HG03575 (cell line): Measurements from ENCODE around the gene DHH.
A peak's percentile ranks its signal among the peaks of the same experiment; 100 is the strongest.
"Not testable (repeated sequence)": the region's sequence is repeated elsewhere in the genome, so short reads cannot be mapped to it uniquely, and the experiment has no call there.

ENCODE experiments used
- ATAC-seq: cut with Tn5 transposase; IDR thresholded peaks from one replicate; pipeline ENCODE4 v1.9.1; 2021; ENCODE audit not compliant: unreplicated experiment, insufficient number of reproducible peaks, low FRiP score; ENCODE audit errors: extremely low read depth

DHH gene

GRCh38 chr12:49088150-49088931, 6.3 kb downstream of the DHH start:
- ATAC-seq: no peak

DNA sequence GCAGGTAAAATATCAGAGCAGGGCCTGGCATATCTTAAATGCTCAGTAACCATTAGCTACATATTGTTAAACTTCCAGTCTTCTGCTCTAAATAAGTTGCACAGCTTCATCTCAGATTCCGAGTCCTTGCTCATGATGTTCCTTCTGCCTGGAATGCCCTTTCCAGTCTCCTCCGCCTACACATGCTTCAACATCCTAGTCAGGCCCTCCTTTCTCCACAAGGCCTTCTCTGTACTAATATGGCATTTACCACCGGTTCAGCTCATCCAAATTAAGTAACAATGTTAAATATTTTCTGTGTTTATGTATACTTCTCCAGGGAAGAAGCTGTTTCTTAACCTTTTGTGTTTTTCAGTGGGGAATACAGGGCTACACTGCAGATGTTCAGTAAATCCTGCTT, 8.5 kb downstream of the DHH start:
- ATAC-seq: no peak

DNA sequence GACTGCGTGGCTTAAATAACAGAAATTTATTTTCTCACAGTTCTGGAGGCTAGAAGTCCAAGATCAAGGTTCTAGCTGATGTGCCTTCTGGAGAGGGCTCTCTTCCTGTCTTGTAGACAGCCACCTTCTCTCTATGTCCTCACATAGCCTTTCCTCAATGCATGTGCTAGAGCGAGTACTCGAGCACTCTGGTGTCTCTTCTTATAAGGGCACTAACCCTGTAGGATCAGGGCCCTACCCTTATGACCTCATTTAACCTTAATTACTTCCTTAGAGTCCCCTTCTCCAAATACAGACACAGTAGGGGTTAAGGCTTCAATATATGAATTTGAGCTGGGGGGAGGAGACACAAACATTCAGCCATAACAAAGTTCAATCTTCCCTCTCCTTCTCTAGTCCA, 10.2 kb downstream of the DHH start:
- no peak for ATAC-seq

DNA sequence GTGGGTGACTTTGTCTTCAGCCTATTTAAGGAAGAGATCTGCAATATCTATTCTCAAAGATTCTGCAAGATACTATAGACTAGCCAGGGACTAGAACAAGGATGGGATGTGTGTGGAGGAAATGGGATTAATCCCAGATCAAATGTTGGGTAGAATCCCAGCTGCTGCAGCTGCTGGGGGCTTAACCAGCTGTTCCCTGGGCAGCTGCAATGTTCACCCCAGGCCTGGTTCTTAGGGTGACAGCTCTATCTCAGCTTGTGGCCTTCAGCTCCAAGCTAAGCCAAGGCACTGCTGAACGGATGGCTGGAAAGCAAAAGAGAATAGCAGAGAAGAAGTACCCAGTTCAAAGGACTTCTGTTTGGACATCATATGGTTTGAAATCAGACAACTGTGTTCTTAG, 14.8 kb downstream of the DHH start:
- no peak for ATAC-seq

DNA sequence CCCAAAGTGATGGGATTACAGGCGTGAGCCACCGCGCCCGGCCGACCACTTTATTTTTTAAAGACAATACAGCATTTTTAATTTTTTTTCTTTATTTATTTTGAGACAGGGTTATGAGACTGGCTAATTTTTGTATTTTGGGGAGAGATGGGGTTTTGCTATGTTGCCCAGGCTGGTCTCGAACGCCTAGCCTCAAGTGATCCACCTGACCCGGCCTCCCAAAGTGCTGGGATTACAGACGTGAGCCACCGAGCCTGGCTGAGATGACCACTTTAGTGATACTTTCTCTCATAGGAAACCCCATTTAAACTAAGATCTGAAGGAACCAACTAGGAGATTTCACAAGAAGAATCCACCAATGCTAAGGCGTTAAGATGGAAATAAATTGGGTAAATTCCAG, 23.6 kb downstream of the DHH start:
- ATAC-seq: no peak

DNA sequence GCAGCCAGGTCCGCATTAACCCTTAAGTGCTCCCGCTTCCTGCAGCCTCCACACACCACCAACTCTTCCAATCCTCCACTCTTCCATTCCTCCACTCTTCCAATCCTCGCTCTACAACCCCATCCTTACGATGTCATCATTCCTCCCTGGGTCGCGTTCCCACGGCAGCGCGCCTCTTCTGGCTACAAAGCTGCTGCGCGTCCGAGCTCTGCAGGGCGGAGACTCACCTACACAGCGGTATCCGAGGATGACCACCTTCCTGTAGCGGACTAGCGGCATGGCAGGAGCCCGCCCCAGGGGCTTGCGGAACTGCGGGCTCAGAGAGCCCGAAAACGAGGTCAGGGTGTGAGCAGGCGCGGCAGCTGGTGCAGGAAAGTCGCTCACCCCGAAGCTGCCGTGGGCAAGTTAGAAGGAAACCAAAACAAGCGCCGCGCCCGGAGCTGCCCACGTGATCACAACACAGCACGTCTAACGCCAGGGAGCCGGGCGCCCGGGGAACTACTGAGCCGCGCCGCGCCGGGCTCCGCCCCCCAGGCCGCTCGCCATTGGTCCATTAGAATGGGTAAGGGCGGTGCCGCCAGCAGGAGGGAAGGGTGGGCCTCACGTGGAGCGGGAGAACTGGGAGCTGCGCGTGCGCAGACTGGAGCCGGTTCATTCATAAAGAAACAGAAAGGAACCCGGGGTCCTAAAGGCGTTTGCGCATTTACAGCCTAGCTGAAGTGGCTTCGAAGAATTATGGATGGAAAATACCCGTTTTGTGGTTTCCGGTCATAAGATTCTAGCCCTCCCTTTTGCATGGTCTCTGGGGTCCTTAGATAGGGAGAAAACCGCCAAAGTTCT, 24.9 kb downstream of the DHH start, which contains the start of gene RHEBL1:
Gene RHEBL1, minus strand, starts transcription at position 473 of the 840 bp plus-strand sequence. Its CDS starts 194 bp downstream, at position 279.
- peak; percentile 62 for ATAC-seq

GRCh38 chr12:49068879-49069506, 25.6 kb downstream of the DHH start:
- ATAC-seq: no peak

DNA sequence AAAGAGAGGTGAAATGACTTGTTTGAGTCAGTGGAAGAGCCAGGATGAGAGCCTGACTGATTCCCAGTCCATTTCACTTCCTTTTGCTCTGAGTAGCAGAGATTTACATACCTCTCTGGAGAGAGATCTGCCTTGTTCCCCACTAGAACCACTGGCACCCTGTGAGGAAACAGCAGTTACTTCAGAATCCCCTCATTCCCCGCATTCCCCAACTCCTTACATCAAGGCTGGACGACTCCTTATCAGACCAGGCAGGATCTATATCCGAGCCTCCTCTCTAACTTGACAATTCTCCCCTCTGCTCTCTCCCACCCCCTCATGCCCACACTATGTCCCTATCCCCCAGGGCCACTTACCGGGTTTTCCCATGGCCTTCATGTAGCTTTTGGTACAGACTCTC, 28.5 kb downstream of the DHH start:
- no peak for ATAC-seq

DNA sequence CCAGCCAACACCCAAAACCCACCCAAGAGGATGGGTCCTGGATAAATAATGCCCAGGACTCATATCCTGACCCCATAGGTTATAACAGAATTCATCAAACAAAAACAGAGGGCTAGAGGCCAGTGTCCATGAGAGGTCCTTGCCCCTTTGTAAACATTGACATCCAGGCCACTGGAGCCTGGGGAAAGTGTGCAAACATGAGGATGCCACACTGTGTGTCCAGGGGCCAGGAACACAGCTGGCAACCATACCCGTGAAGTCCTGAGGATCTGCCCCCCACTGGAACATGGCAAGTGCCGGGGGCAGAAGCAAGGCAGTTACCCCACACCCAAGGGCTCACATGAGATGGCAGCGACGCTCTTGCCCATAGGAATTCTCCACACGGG, 29.8 kb downstream of the DHH start:
- ATAC-seq: no peak

- not testable (repeated sequence) for ATAC-seq
Measured at GRCh38 chr12:49061916-49062315, 32.7 kb downstream of the DHH start.

GRCh38 chr12:49061157-49061650, 33.4 kb downstream of the DHH start:
- ATAC-seq: no peak

DNA sequence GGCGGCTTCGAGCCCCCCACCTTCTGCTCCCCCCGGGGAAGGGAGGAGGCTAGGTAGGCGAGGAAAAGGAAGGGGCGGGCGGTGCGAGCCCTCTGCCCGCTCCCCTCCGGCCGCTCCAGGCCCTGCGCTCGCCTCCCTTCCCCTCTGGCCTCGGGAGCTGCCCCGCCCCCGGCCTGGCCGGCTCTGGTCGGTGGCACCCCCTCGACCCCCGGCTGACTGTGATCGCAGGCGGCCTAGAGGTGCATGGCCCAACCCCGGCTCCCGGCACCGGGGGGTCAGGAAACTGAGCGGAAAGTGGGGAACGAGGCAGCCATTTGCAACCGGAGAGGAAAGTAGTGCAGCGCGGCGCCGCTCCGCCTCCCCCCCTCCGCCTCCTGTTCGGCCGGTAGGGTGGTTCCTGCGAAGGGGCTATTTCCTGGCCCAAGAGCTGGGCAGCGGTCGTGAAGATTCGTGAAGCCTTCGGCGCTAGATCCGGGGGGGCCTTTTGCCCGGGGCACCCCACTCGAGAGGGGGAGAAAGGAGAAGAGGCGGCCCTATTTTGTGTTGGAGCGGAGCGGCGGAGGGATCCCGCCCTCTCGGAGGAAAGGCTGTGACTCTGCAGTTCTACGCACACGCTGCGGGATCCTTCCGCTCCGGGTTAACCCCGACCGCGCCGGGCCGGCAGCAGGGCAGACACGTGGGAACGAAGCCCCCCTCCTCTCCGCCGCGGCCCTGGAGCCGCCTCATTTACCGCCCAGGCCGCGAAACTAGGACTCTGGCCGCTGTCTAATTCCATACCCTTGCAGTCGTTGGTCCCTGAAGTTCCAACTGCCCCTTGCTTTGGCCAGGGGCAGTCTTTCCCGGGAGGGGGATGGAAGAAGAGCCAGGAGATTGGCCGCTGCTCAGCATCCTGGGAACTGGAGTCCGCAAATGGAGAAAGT, 34.1 kb downstream of the DHH start, which contains the start of gene KMT2D:
Gene KMT2D, minus strand, starts transcription at position 558 of the 920 bp plus-strand sequence. CDS start 5,470 bp downstream, outside the sequence.
- no peak for ATAC-seq

DNA sequence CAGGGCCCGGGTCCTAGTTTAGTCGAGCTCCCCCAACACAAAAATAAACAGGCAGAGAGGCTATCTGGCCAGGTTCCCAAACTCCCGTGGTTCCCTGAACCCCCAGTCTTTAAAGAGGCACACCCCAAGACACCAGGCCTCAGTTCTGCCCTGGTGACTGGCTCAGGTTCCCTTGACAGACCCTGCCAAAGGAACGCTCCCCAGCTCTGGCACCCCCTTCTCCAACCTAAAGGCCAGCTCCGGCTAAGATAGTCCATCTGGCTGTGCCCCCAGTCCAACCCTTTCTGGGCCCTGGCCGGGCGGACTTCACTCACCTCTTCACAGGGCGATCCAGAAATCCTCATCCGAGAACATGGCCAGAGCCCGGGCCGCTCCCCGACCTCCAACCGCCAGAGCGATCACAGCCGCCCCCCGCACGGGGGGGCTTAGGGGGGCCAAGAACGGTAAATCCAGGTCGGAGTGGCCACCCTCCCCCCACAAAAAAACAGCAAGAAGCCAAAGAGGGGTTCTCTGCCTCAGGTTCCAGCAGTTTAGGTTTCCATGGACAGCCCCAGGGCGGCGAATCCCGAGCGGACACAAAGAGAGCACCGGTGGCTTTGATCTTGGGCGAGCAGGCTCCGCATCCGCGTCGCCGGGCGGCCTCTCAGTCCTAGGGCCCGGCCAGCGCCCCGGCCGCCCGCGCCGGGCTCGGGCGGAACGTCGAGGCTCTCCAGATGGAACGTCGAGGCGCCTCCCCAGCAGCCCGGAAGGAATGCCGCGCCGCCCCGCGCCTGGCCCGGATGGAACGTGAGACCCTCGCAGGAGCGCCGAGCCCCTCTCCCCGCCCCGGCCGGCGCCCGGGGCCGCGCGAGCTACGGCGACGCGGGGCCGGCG, 35.1 kb downstream of the DHH start:
- ATAC-seq: no peak

- ATAC-seq: no peak
Measured at GRCh38 chr12:49059045-49059298, 35.6 kb downstream of the DHH start.

DNA sequence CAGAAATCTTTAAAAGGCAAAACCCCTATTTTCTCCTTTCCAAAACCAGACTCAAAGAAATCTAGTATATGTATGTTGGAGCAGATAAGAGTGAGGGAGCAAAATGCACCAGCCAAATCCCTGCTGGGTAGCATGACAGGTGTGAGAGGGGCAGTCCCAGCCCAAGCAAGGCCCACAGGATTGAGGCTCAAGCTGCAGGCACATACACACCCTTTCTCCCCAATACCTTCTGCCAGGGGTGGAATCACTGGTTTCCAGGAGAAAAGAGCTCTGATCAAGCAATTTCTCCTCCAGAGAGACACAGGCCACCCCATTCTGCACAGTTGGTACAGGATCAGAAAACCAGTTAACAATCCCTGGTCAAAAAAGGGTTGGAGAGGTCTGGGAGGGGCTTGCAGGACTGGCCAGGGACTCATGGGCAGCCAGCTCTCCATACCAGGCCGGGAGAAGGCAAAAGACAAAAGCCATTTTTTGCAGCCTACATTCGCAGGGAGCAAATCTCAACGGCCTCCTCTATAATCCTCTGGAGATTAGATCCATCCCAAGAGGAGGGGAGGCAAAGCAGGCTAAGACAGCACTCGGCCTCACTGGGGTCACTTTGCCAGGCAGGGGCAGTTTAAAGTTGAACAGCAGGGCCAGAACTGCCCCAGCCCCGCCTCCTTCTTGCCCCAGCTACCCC, 36.1 kb downstream of the DHH start:
- ATAC-seq: no peak

- ATAC-seq: no peak
Measured at GRCh38 chr12:49057888-49058287, 36.7 kb downstream of the DHH start.

- no peak for ATAC-seq
Measured at GRCh38 chr12:49055978-49056754, 38.4 kb downstream of the DHH start.
